Osteoblast (primary cell): ENCODE results near the gene LRRC56. TPM values are rescaled to one million over a fixed set of nuclear protein-coding genes. Genes with fewer than 3 reads are reported as not detected.

Experiments used
- DNase-seq: peaks from one replicate; pipeline ENCODE4 v3.0.0; 2011; ENCODE audit warnings: low spot score, mixed read lengths; ENCODE audit not compliant: insufficient read length; ENCODE audit errors: missing footprints
- H2AFZ ChIP-seq: 2 replicates; pipeline ENCODE4 v1.6.0; 2011; ENCODE audit warnings: mild to moderate bottlenecking, low read length
- H3K27ac ChIP-seq: 2 replicates; pipeline ENCODE4 v1.5.1; 2011; ENCODE audit warnings: mild to moderate bottlenecking, low read depth, low read length, moderate library complexity
- H3K27me3 ChIP-seq: 2 replicates; pipeline ENCODE4 v1.6.0; 2012; ENCODE audit warnings: mild to moderate bottlenecking, control low read depth, inconsistent platforms, low read length, moderate library complexity; ENCODE audit not compliant: insufficient read depth
- H3K36me3 ChIP-seq: 2 replicates; pipeline ENCODE4 v1.5.1; 2011; ENCODE audit warnings: mild to moderate bottlenecking, low read length, control low read depth, moderate library complexity; ENCODE audit not compliant: insufficient read depth
- H3K4me1 ChIP-seq: 2 replicates; pipeline ENCODE4 v1.5.1; 2011; ENCODE audit warnings: mild to moderate bottlenecking, low read length, control low read depth, moderate library complexity; ENCODE audit not compliant: insufficient read depth
- H3K4me2 ChIP-seq: 2 replicates; pipeline ENCODE4 v1.6.0; 2011; ENCODE audit warnings: mild to moderate bottlenecking, low read length; ENCODE audit not compliant: insufficient read depth
- H3K4me3 ChIP-seq: fragments of 200-600 bp; sonication (generic); 3 replicates; pipeline ENCODE4 v1.5.1; 2012; ENCODE audit warnings: mild to moderate bottlenecking, low read length, inconsistent platforms; ENCODE audit not compliant: insufficient read depth
- H3K79me2 ChIP-seq: 2 replicates; pipeline ENCODE4 v1.6.0; 2012; ENCODE audit warnings: mild to moderate bottlenecking, low read length, control low read depth, inconsistent platforms; ENCODE audit not compliant: insufficient read depth
- H3K9me3 ChIP-seq: 2 replicates; pipeline ENCODE4 v1.5.1; 2011; ENCODE audit warnings: low read depth, low read length, control low read depth
- H4K20me1 ChIP-seq: 2 replicates; pipeline ENCODE4 v1.6.0; 2012; ENCODE audit warnings: mild to moderate bottlenecking, low read length, control low read depth; ENCODE audit not compliant: insufficient read depth
- CTCF ChIP-seq: IDR thresholded peaks from 2 replicates; pipeline ENCODE4 v1.5.1; 2011; ENCODE audit warnings: mild to moderate bottlenecking, low read depth, low read length, moderate library complexity; ENCODE audit errors: extremely low read depth
- total RNA-seq: library from RNA; depleted of rRNA; stranded (reverse); fragments of >200 nt; gene quantifications from 2 replicates; pipeline ENCODE4 v1.2.3, GENCODE V29; 2012

Gene LRRC56
- total RNA-seq, 1 donor = 1.1 TPM

GRCh38 chr11:491358-491757 is 46.0 kb upstream of the LRRC56 start:
- Histone ChIP-seq H4K20me1 (peaks cover 7% of the 10 kb centered on the region), H3K27ac (no peak overlapping the region), H3K79me2 (peaks cover under 1% of the 10 kb centered on the region), H2AFZ (no peak overlapping the region), H3K27me3 (no peaks in the 10 kb centered on the region), H3K9me3 (no peaks in the 10 kb centered on the region), H3K4me2 (no peak overlapping the region), H3K36me3 (peaks cover 20% of the 10 kb centered on the region), H3K4me1 (no peaks in the 10 kb centered on the region), H3K4me3 (no peak overlapping the region)
- DNase-seq = peak; percentile 85
- no peak for TF ChIP-seq CTCF

- no peak overlapping the region for H3K4me3 ChIP-seq
- no peaks in the 10 kb centered on the region for H3K4me1 ChIP-seq
- no peaks in the 10 kb centered on the region for H3K27me3 ChIP-seq
- H2AFZ ChIP-seq = no peak overlapping the region
- no peak for TF ChIP-seq CTCF
- H3K4me2 ChIP-seq = no peak overlapping the region
- H3K27ac ChIP-seq = no peak overlapping the region
- peaks cover 33% of the 10 kb centered on the region for H3K36me3 ChIP-seq
- peak; percentile 85 for DNase-seq
- H3K79me2 ChIP-seq = peaks cover 11% of the 10 kb centered on the region
- peaks cover 10% of the 10 kb centered on the region for H4K20me1 ChIP-seq
- no peaks in the 10 kb centered on the region for H3K9me3 ChIP-seq
Observed at GRCh38 chr11:492427-493226, 44.7 kb upstream of the LRRC56 start.

GRCh38 chr11:494761-495536 is 42.4 kb upstream of the LRRC56 start:
- H3K4me2 ChIP-seq = no peak overlapping the region
- no peak overlapping the region for H3K27ac ChIP-seq

More at GRCh38 chr11:494761-495536, 42.4 kb upstream of the LRRC56 start:
- Histone ChIP-seq H3K4me1 (no peaks in the 10 kb centered on the region), H3K4me3 (no peak overlapping the region), H3K27me3 (no peaks in the 10 kb centered on the region), H4K20me1 (peaks cover 23% of the 10 kb centered on the region), H2AFZ (no peak overlapping the region), H3K9me3 (no peaks in the 10 kb centered on the region), H3K79me2 (peaks cover 26% of the 10 kb centered on the region), H3K36me3 (peaks cover 56% of the 10 kb centered on the region)
- DNase-seq = peak; percentile 88
- TF ChIP-seq CTCF = no peak
